Upper lobe of right lung (tissue), 1 donor: ENCODE measurements around the gene FAM181A. TPM values are rescaled to one million over a fixed set of nuclear protein-coding genes. Genes with fewer than 3 reads are reported as not detected.

Experiments used
- ATAC-seq: fragments of 200-7000 bp; cut with Tn5 transposase; one replicate; pipeline ENCODE4 v1.9.1; 2020; ENCODE audit warnings: mild to moderate bottlenecking, moderate library complexity
- DNase-seq: peaks from one replicate; pipeline ENCODE4 v3.0.0-alpha.2; 2020
- H3K27ac ChIP-seq: fragments of 200-600 bp; one replicate; pipeline ENCODE4 v1.8.0; 2022
- H3K27me3 ChIP-seq: fragments of 200-600 bp; one replicate; pipeline ENCODE4 v1.8.0; 2022; ENCODE audit warnings: mild to moderate bottlenecking
- H3K36me3 ChIP-seq: fragments of 200-600 bp; one replicate; pipeline ENCODE4 v1.8.0; 2022
- H3K4me1 ChIP-seq: fragments of 200-600 bp; one replicate; pipeline ENCODE4 v1.8.0; 2022
- H3K4me3 ChIP-seq: fragments of 200-600 bp; one replicate; pipeline ENCODE4 v1.8.0; 2022; ENCODE audit warnings: mild to moderate bottlenecking
- H3K9me3 ChIP-seq: fragments of 200-600 bp; one replicate; pipeline ENCODE4 v1.8.0; 2022
- CTCF ChIP-seq: fragments of 200-600 bp; IDR thresholded peaks from one replicate; pipeline ENCODE4 v1.8.0; 2022; ENCODE audit warnings: antibody characterized with exemption
- intact Hi-C: fragments of 100-400 bp; cut with DNase I; formaldehyde crosslinking; loops from one replicate; pipeline ENCODE4 v1.11.0; 2022
- long read RNA-seq: library from polyadenylated mRNA; unstranded; transcript quantifications from one replicate; pipeline ENCODE4 v2.0.0, GENCODE V29; 2021
- total RNA-seq: library from RNA; stranded (reverse); fragmentation: NEBNext Ultra II Directional; extraction: Animal tissue kit (Norgen Biotek cat#: 25700); gene quantifications from one replicate; pipeline ENCODE4 v1.2.1, GENCODE V29; 2021
- donor health status: DM: no; HTN: yes; CAD: no; lungs with severe emphysema.

The FAM181A gene
- 3.5 TPM for total RNA-seq
- long read RNA-seq, transcript FAM181A-203 (2 exons, 1,162 nt), result major isoform, 5 of 7 reads
- long read RNA-seq, partial matches to known transcripts, result 0 of 7 reads
- long read RNA-seq, other reads (novel, unspliced or antisense), result 2 of 7 reads

GRCh38 chr14:93926873-93927799 lies at the start of gene FAM181A:
FAM181A (plus strand) TSS chr14:93927344; CDS start chr14:93928286, 942 bp downstream.
- peak; percentile 87 for DNase-seq
- no peaks in the 10 kb centered on the region for H3K36me3 ChIP-seq
- peak; percentile 76 for ATAC-seq

GRCh38 chr14:93878212-93878611 lies 48.9 kb upstream of the FAM181A start:
- Histone ChIP-seq H3K36me3 (no peaks in the 10 kb centered on the region), H3K4me3 (no peak overlapping the region), H3K9me3 (no peaks in the 10 kb centered on the region), H3K4me1 (peaks cover 5% of the 10 kb centered on the region), H3K27ac (no peak overlapping the region), H3K27me3 (no peaks in the 10 kb centered on the region)
- intact Hi-C loops, result no loop called here
- DNase-seq, result peak; percentile 45
- TF ChIP-seq CTCF, result no peak
- no peak for ATAC-seq

More at GRCh38 chr14:93926873-93927799, at the start of gene FAM181A:
- H3K4me1 ChIP-seq, result no peaks in the 10 kb centered on the region
- TF ChIP-seq CTCF, result no peak
- no peaks in the 10 kb centered on the region for H3K9me3 ChIP-seq
- no peak within 1 kb of the TSS for H3K4me3 ChIP-seq
- no peak within 1 kb of the TSS for H3K27ac ChIP-seq
- H3K27me3 ChIP-seq, result no peaks in the 10 kb centered on the region
- intact Hi-C loops, result no loop called here

GRCh38 chr14:93878871-93879270 lies 48.3 kb upstream of the FAM181A start:
- DNase-seq (peak; percentile 55), ATAC-seq (no peak)
- intact Hi-C loops, result no loop called here
- Histone ChIP-seq H3K4me1 (peaks cover 5% of the 10 kb centered on the region), H3K9me3 (no peaks in the 10 kb centered on the region), H3K27ac (no peak overlapping the region), H3K4me3 (no peak overlapping the region), H3K36me3 (no peaks in the 10 kb centered on the region), H3K27me3 (no peaks in the 10 kb centered on the region)
- TF ChIP-seq CTCF, result no peak

- H3K27ac ChIP-seq, result peak overlapping the region; percentile 60
- H3K4me3 ChIP-seq, result peak overlapping the region; percentile 19
- no peak for TF ChIP-seq CTCF
These were observed 47.7 kb upstream of the FAM181A start for GRCh38 chr14:93879362-93879983.

GRCh38 chr14:93880021-93880820 lies 46.9 kb upstream of the FAM181A start:
- Histone ChIP-seq H3K4me1 (peaks cover 5% of the 10 kb centered on the region), H3K36me3 (no peaks in the 10 kb centered on the region), H3K27ac (peak overlapping the region; percentile 60), H3K9me3 (no peaks in the 10 kb centered on the region), H3K27me3 (no peaks in the 10 kb centered on the region), H3K4me3 (peak overlapping the region; percentile 19)
- intact Hi-C loops, result no loop called here
- peak; percentile 88 for ATAC-seq
- peak; percentile 76 for DNase-seq
- no peak for TF ChIP-seq CTCF

More at GRCh38 chr14:93879362-93879983, 47.7 kb upstream of the FAM181A start:
- H3K27me3 ChIP-seq, result no peaks in the 10 kb centered on the region
- ATAC-seq, result peak; percentile 56
- no peaks in the 10 kb centered on the region for H3K36me3 ChIP-seq
- DNase-seq, result peak; percentile 63
- no peaks in the 10 kb centered on the region for H3K9me3 ChIP-seq
- intact Hi-C loops, result no loop called here
- peaks cover 5% of the 10 kb centered on the region for H3K4me1 ChIP-seq
